ENCODE results near the gene EXOC1. TPM values are rescaled to one million over a fixed set of nuclear protein-coding genes. Genes with fewer than 3 reads are reported as not detected.
"Not testable (repeated sequence)": the region's sequence is repeated elsewhere in the genome, so short reads cannot be mapped to it uniquely, and the experiment has no call there.

EXOC1 gene
- total and polyA plus RNA-seq, 2 donors (not counting 1 experiment from before 2014, with no cell fraction given) = 32.3 to 64.2 TPM

- Histone ChIP-seq H3K36me3 (ENCODE audit: control insufficient read depth, insufficient read depth, low read length) (no peaks in the 10 kb centered on the region), H2AFZ (ENCODE audit: low read length) (no peak overlapping the region), H3K79me2 (ENCODE audit: control insufficient read depth, insufficient read depth, low read length) (no peaks in the 10 kb centered on the region), H4K20me1 (ENCODE audit: control insufficient read depth, extremely low read depth, insufficient read depth, low read length) (no peaks in the 10 kb centered on the region), H3K4me3 (replicated peaks in 1 of 4; ENCODE audit: control extremely low read depth in 1 of 4, insufficient read depth in 1 of 4, low read depth in 3 of 4, low read length in 4 of 4) (no peak overlapping the region), H3K27ac (ENCODE audit: insufficient read depth, low read length) (no peak overlapping the region), H3K9ac (ENCODE audit: insufficient read depth, low read length) (no peak overlapping the region), H3K4me1 (ENCODE audit: control insufficient read depth, extremely low read depth, insufficient read depth, low read length) (no peaks in the 10 kb centered on the region), H3K4me2 (ENCODE audit: extremely low read depth, insufficient read depth, low read length) (no peak overlapping the region), H3K27me3 (ENCODE audit: control insufficient read depth, insufficient read depth, low read length) (no peaks in the 10 kb centered on the region), H3K9me3 (ENCODE audit: control insufficient read depth, insufficient read depth, low read depth, low read length) (no peaks in the 10 kb centered on the region)
- no peak for TF ChIP-seq CTCF (conservative IDR thresholded peaks at IDR 0.05 in 1 of 2, IDR thresholded peaks at IDR 0.05 in 1 of 2; ENCODE audit: low read depth in 1 of 2, low read length in 2 of 2)
- TF ChIP-seq EZH2 (IDR thresholded peaks at IDR 0.05; ENCODE audit: low read length, missing control alignments) = no peak
- DNase-seq (ENCODE audit: low read depth in 2 of 2) = no peak
Observed at GRCh38 chr4:55840956-55841355, 12.5 kb upstream of the EXOC1 start.

- not testable (repeated sequence) for H3K4me3 ChIP-seq (replicated peaks in 1 of 4; ENCODE audit: control extremely low read depth in 1 of 4, insufficient read depth in 1 of 4, low read depth in 3 of 4, low read length in 4 of 4); H4K20me1 ChIP-seq (ENCODE audit: control insufficient read depth, extremely low read depth, insufficient read depth, low read length); H3K27me3 ChIP-seq (ENCODE audit: control insufficient read depth, insufficient read depth, low read length); H3K27ac ChIP-seq (ENCODE audit: insufficient read depth, low read length); H3K9me3 ChIP-seq (ENCODE audit: control insufficient read depth, insufficient read depth, low read depth, low read length); H3K4me1 ChIP-seq (ENCODE audit: control insufficient read depth, extremely low read depth, insufficient read depth, low read length); H3K36me3 ChIP-seq (ENCODE audit: control insufficient read depth, insufficient read depth, low read length); H2AFZ ChIP-seq (ENCODE audit: low read length); DNase-seq (ENCODE audit: low read depth in 2 of 2); H3K4me2 ChIP-seq (ENCODE audit: extremely low read depth, insufficient read depth, low read length); H3K79me2 ChIP-seq (ENCODE audit: control insufficient read depth, insufficient read depth, low read length); H3K9ac ChIP-seq (ENCODE audit: insufficient read depth, low read length)
Observed at GRCh38 chr4:55841373-55842239, 11.8 kb upstream of the EXOC1 start.

- not testable (repeated sequence) for H3K9ac ChIP-seq (ENCODE audit: insufficient read depth, low read length); DNase-seq (ENCODE audit: low read depth in 2 of 2); H4K20me1 ChIP-seq (ENCODE audit: control insufficient read depth, extremely low read depth, insufficient read depth, low read length); H3K27ac ChIP-seq (ENCODE audit: insufficient read depth, low read length); H3K9me3 ChIP-seq (ENCODE audit: control insufficient read depth, insufficient read depth, low read depth, low read length); H3K4me2 ChIP-seq (ENCODE audit: extremely low read depth, insufficient read depth, low read length); H3K36me3 ChIP-seq (ENCODE audit: control insufficient read depth, insufficient read depth, low read length); H3K27me3 ChIP-seq (ENCODE audit: control insufficient read depth, insufficient read depth, low read length); H2AFZ ChIP-seq (ENCODE audit: low read length); H3K79me2 ChIP-seq (ENCODE audit: control insufficient read depth, insufficient read depth, low read length); H3K4me3 ChIP-seq (replicated peaks in 1 of 4; ENCODE audit: control extremely low read depth in 1 of 4, insufficient read depth in 1 of 4, low read depth in 3 of 4, low read length in 4 of 4); H3K4me1 ChIP-seq (ENCODE audit: control insufficient read depth, extremely low read depth, insufficient read depth, low read length)
Observed at GRCh38 chr4:55842312-55842711, 11.1 kb upstream of the EXOC1 start.

GRCh38 chr4:55849724-55850123 is 3.7 kb upstream of the EXOC1 start:
- Histone ChIP-seq H4K20me1 (ENCODE audit: control insufficient read depth, extremely low read depth, insufficient read depth, low read length) (no peaks in the 10 kb centered on the region), H3K4me1 (ENCODE audit: control insufficient read depth, extremely low read depth, insufficient read depth, low read length) (no peaks in the 10 kb centered on the region), H3K4me2 (ENCODE audit: extremely low read depth, insufficient read depth, low read length) (no peak overlapping the region), H3K79me2 (ENCODE audit: control insufficient read depth, insufficient read depth, low read length) (peaks cover 10% of the 10 kb centered on the region), H3K9me3 (ENCODE audit: control insufficient read depth, insufficient read depth, low read depth, low read length) (no peaks in the 10 kb centered on the region), H3K9ac (ENCODE audit: insufficient read depth, low read length) (no peak overlapping the region), H3K27me3 (ENCODE audit: control insufficient read depth, insufficient read depth, low read length) (peaks cover 3% of the 10 kb centered on the region), H2AFZ (ENCODE audit: low read length) (no peak overlapping the region), H3K36me3 (ENCODE audit: control insufficient read depth, insufficient read depth, low read length) (no peaks in the 10 kb centered on the region), H3K4me3 (replicated peaks in 1 of 4; ENCODE audit: control extremely low read depth in 1 of 4, insufficient read depth in 1 of 4, low read depth in 3 of 4, low read length in 4 of 4) (no peak overlapping the region), H3K27ac (ENCODE audit: insufficient read depth, low read length) (no peak overlapping the region)
- no peak for DNase-seq (ENCODE audit: low read depth in 2 of 2)
- no peak for TF ChIP-seq CTCF (conservative IDR thresholded peaks at IDR 0.05 in 1 of 2, IDR thresholded peaks at IDR 0.05 in 1 of 2; ENCODE audit: low read depth in 1 of 2, low read length in 2 of 2)
- no peak for TF ChIP-seq EZH2 (IDR thresholded peaks at IDR 0.05; ENCODE audit: low read length, missing control alignments)
